Stimulated activated CD8-positive, alpha-beta memory T cell treated with anti-CD3 and anti-CD28 coated beads, Interleukin-7, amount 100 ng/mL, for 24 hours (primary cell): ENCODE results near the gene KIF26A.
"Not testable (repeated sequence)": the region's sequence is repeated elsewhere in the genome, so short reads cannot be mapped to it uniquely, and the experiment has no call there.

ENCODE experiments used
- DNase-seq: peaks from one replicate; pipeline ENCODE4 v3.0.0-alpha.2; 2020; ENCODE audit warnings: low read depth

The KIF26A gene

GRCh38 chr14:104209071-104209470, 70.7 kb downstream of the KIF26A start:
- not testable (repeated sequence) for DNase-seq

GRCh38 chr14:104209985-104210816, 71.8 kb downstream of the KIF26A start:
- no peak for DNase-seq

- no peak for DNase-seq
Measured at GRCh38 chr14:104210817-104211195, 72.4 kb downstream of the KIF26A start.

GRCh38 chr14:104211215-104211614, 72.8 kb downstream of the KIF26A start:
- DNase-seq = no peak

GRCh38 chr14:104211741-104212140, 73.4 kb downstream of the KIF26A start:
- DNase-seq = no peak

GRCh38 chr14:104212206-104213095, 74.1 kb downstream of the KIF26A start:
- DNase-seq = no peak

- no peak for DNase-seq
Measured at GRCh38 chr14:104213301-104214034, 75.1 kb downstream of the KIF26A start.

- no peak for DNase-seq
Measured at GRCh38 chr14:104214431-104215218, 76.2 kb downstream of the KIF26A start.

GRCh38 chr14:104215706-104216334, 77.4 kb downstream of the KIF26A start:
- DNase-seq = no peak

- no peak for DNase-seq
Measured at GRCh38 chr14:104216457-104216856, 78.1 kb downstream of the KIF26A start.

GRCh38 chr14:104217486-104218360, 79.3 kb downstream of the KIF26A start:
- no peak for DNase-seq

GRCh38 chr14:104218361-104219180, 80.2 kb downstream of the KIF26A start:
- no peak for DNase-seq

- no peak for DNase-seq
Measured at GRCh38 chr14:104219731-104220214, 81.4 kb downstream of the KIF26A start.

GRCh38 chr14:104220215-104221070, 82.1 kb downstream of the KIF26A start:
- DNase-seq = no peak

GRCh38 chr14:104221071-104221625, 82.8 kb downstream of the KIF26A start:
- DNase-seq = no peak

- DNase-seq = no peak
Measured at GRCh38 chr14:104221636-104222369, 83.4 kb downstream of the KIF26A start.
